Heart left ventricle (tissue), 16 donors: Measurements from ENCODE around the gene CORO1C. TPM values are rescaled to one million over a fixed set of nuclear protein-coding genes. Genes with fewer than 3 reads are reported as not detected.

ENCODE experiments used
- ATAC-seq, 4 donors: fragments of 200-7000 bp; cut with Tn5 transposase; one replicate each; pipeline ENCODE4 v1.9.1; 2020 to 2022; ENCODE audit warnings: moderate library complexity in 4 of 4, mild to moderate bottlenecking in 3 of 4, moderate number of reproducible peaks in 1 of 4
- DNase-seq, 5 donors: peaks; one replicate each; pipeline ENCODE4 v3.0.0-alpha.2; 2020
- H3K27ac ChIP-seq, 12 donors: fragments of 200-600 bp; sonication (generic) in 4 of 12; one replicate each; pipeline versions ENCODE4 v1.5.0 to v1.8.0; 2016 to 2022; ENCODE audit warnings: mild to moderate bottlenecking in 2 of 12
- H3K27me3 ChIP-seq, 9 donors: fragments of 200-600 bp; sonication (generic) in 2 of 9; one replicate each; pipeline versions ENCODE4 v1.5.1 to v1.8.0; 2016 to 2022; ENCODE audit warnings: mild to moderate bottlenecking in 3 of 9
- H3K36me3 ChIP-seq, 9 donors: fragments of 200-600 bp; sonication (generic) in 2 of 9; one replicate each; pipeline versions ENCODE4 v1.5.0 to v1.8.0; 2018 to 2022; ENCODE audit warnings: mild to moderate bottlenecking in 2 of 9
- H3K4me1 ChIP-seq, 12 donors: fragments of 200-600 bp; sonication (generic) in 4 of 12; one replicate each; pipeline versions ENCODE4 v1.5.0 to v1.8.0; 2016 to 2022; ENCODE audit warnings: mild to moderate bottlenecking in 3 of 12
- H3K4me3 ChIP-seq, 12 donors: fragments of 200-600 bp; sonication (generic) in 4 of 12; one replicate each; pipeline versions ENCODE4 v1.5.0 to v1.8.0; 2017 to 2022; ENCODE audit warnings: mild to moderate bottlenecking in 9 of 12, moderate library complexity in 4 of 12
- H3K9me3 ChIP-seq, 12 donors: fragments of 200-600 bp; sonication (generic) in 4 of 12; one replicate each; pipeline versions ENCODE4 v1.5.0 to v1.8.0; 2016 to 2022; ENCODE audit warnings: mild to moderate bottlenecking in 1 of 12
- CTCF ChIP-seq, 12 donors: fragments of 200-600 bp; sonication (generic) in 4 of 12; IDR thresholded peaks; one replicate each; pipeline versions ENCODE4 v1.5.0 to v1.8.0; 2018 to 2022; ENCODE audit warnings: antibody characterized with exemption in 12 of 12, mild to moderate bottlenecking in 5 of 12
- POLR2A ChIP-seq, 2 donors: fragments of 450-650 bp; IDR thresholded peaks; one replicate each; pipeline ENCODE4 v1.6.1; 2017; ENCODE audit warnings: antibody characterized with exemption in 2 of 2, mild to moderate bottlenecking in 2 of 2, moderate library complexity in 2 of 2
- WGBS, 4 donors: extraction: QIAGEN DNeasy Blood & Tissue Kit in 2 of 4; methylation state at CpG; one replicate each; pipeline versions ENCODE4 v1.1.5 to v1.1.7; 2013 to 2018; 5-methylcytosine and 5-hydroxymethylcytosine counted together
- intact Hi-C, 10 donors: fragments of 100-400 bp; cut with DNase I; formaldehyde crosslinking; loops; one replicate each; pipeline versions ENCODE4 v1.11.1 to v1.14.2; 2022
- polyA plus RNA-seq, 2 donors: library from polyadenylated mRNA; stranded (reverse); fragments of 200-250 nt; gene quantifications; one replicate each; pipeline ENCODE4 v1.2.3, GENCODE V29; 2013
- total RNA-seq, 9 donors: library from RNA; depleted of rRNA in 2 of 9; stranded (reverse); fragments of >200 nt in 2 of 9; fragmentation: NEBNext Ultra II Directional in 3 of 9; extraction: Animal tissue kit (Norgen Biotek cat#: 25700) in 3 of 9; gene quantifications; one replicate each; pipeline versions ENCODE4 v1.1.0 to v1.2.4, GENCODE V29; 2016 to 2023
- donor health status: ischemic (EF 13 %, LVEDD 7.1; RV severe dilation, severe dysfunction).
- donor health status: healthy with polysubstance abuse.
- donor health status: DM: no; HTN: yes; CAD: no.
- donor health status: DM: no; HTN: no; CAD: no.
- donor health status: ischemic (EF 25% LVEDD 6.9; RV normal size, moderate dysfunction).
- donor health status: ischemic (EF 25% LVEDD 5.7; RV mildly dilated, moderate dysfunction).
- donor health status: healthy.
- donor health status: DM: yes; HTN: yes; CAD: no.
- donor health status: ischemic (EF 35%, LVEDD 5.7; RV mildly dilated, moderate dysfunction).
- donor health status: nonischemic (EF 11% LVEDD 7.7; RV severe dilation, severe dysfunction).
- donor health status: DM: yes; HTN: yes; CAD: no.
- donor health status: PGD.
- donor health status: ischemic (EF 29% LVEDD 5.4; RV normal size, mild dysfunction).
- donor health status: nonischemic (EF 23%, LVEDD 6.1; RV moderate dilation, normal function).

CORO1C gene
- total and polyA plus RNA-seq, 11 donors = 18.3 to 119 (median 65.2) TPM

- no peaks in the 10 kb centered on the region for H3K36me3 ChIP-seq
- peaks cover 0 to 8% (median 0%) of the 10 kb centered on the region in 12 donors for H3K4me1 ChIP-seq
- H3K27me3 ChIP-seq = no peaks in the 10 kb centered on the region
- TF ChIP-seq CTCF (IDR thresholded peaks at IDR 0.05) = no peak
- no peak for TF ChIP-seq POLR2A (IDR thresholded peaks at IDR 0.05)
- 60 to 70% (median 63%) methylated on average over 4 of the region's 4 CpGs for WGBS, 4 donors
- ATAC-seq (peak in 1 of 4 donors; percentile 34), DNase-seq (no peak)
- no peak overlapping the region for H3K27ac ChIP-seq
- intact Hi-C loops = no loop called here
- no peak overlapping the region for H3K4me3 ChIP-seq
- H3K9me3 ChIP-seq = no peaks in the 10 kb centered on the region
These were observed 19.2 kb upstream of the CORO1C start for GRCh38 chr12:108750526-108750925.

- no peaks in the 10 kb centered on the region for H3K27me3 ChIP-seq
- no peak overlapping the region for H3K27ac ChIP-seq
- no peak overlapping the region for H3K4me3 ChIP-seq
- no peaks in the 10 kb centered on the region for H3K36me3 ChIP-seq
- DNase-seq (no peak), ATAC-seq (no peak)
- WGBS, 4 donors = 93 to 97% (median 95%) methylated on average over 3 of the region's 3 CpGs
- no peaks in the 10 kb centered on the region for H3K9me3 ChIP-seq
- H3K4me1 ChIP-seq = peaks cover 0 to 10% (median 0%) of the 10 kb centered on the region in 12 donors
- TF ChIP-seq CTCF (IDR thresholded peaks at IDR 0.05) = no peak
- TF ChIP-seq POLR2A (IDR thresholded peaks at IDR 0.05) = no peak
- intact Hi-C loops = no loop called here
These were observed 16.2 kb upstream of the CORO1C start for GRCh38 chr12:108747563-108747962.

GRCh38 chr12:108745641-108746040 is 14.3 kb upstream of the CORO1C start:
- WGBS, 4 donors = 86 to 98% (median 89%) methylated on average over 5 of the region's 5 CpGs
- no peak for ATAC-seq

More at GRCh38 chr12:108745641-108746040, 14.3 kb upstream of the CORO1C start:
- intact Hi-C loops = no loop called here
- no peak for DNase-seq
- Histone ChIP-seq H3K36me3 (no peaks in the 10 kb centered on the region), H3K4me1 (peaks cover 0 to 8% (median 0%) of the 10 kb centered on the region in 12 donors), H3K9me3 (no peaks in the 10 kb centered on the region), H3K27me3 (no peaks in the 10 kb centered on the region), H3K27ac (no peak overlapping the region), H3K4me3 (no peak overlapping the region)
- no peak for TF ChIP-seq CTCF (IDR thresholded peaks at IDR 0.05)
- no peak for TF ChIP-seq POLR2A (IDR thresholded peaks at IDR 0.05)
